Hepatocyte (in vitro differentiated cells): Measurements from ENCODE around the gene ZNF536.

ENCODE experiments used
- CTCF ChIP-seq: fragments of 200-600 bp; sonication (generic); IDR thresholded peaks from 2 replicates; pipeline ENCODE4 v1.5.1; 2016; ENCODE audit warnings: antibody characterized with exemption, mild to moderate bottlenecking; ENCODE audit not compliant: poor library complexity
- EZH2 ChIP-seq: fragments of 200-600 bp; sonication (generic); IDR thresholded peaks from 2 replicates; pipeline ENCODE4 v1.6.1; 2016; ENCODE audit warnings: antibody characterized with exemption, mild to moderate bottlenecking, borderline replicate concordance
- EZH2phosphoT487 ChIP-seq: fragments of 200-600 bp; sonication (generic); IDR thresholded peaks from one replicate; pipeline ENCODE4 v1.6.1; 2018; ENCODE audit warnings: antibody characterized with exemption, mild to moderate bottlenecking, low read depth, moderate library complexity; ENCODE audit not compliant: unreplicated experiment, severe bottlenecking

DNA sequence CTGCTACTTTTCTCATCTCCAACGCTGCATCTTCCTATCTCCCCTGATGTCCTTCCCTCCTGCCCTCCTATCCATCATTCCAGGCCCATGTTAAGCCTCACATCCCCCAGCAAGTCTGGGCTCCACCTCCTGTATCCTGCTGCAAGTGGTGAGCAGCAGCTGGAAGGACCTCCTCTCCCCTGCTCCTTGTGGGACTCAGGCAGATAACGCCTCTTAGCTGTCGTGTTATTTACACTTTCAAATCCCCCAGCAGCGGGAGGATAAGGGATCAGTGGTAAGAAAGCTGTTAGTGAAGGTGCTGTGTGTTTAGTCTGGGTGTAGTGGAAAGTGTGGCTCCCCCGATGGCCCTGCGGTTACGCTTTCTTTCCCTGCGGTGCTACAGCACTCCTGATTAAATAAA, 211.9 kb downstream of the ZNF536 start:
- TF ChIP-seq CTCF (no peak), EZH2phosphoT487 (no peak), EZH2 (no peak)
